Mucosa of descending colon (tissue), 3 donors: Measurements from ENCODE around the gene PEX14. TPM values are rescaled to one million over a fixed set of nuclear protein-coding genes. Genes with fewer than 3 reads are reported as not detected.

Source experiments
- ATAC-seq: fragments of 200-7000 bp; cut with Tn5 transposase; one replicate; pipeline ENCODE4 v1.9.1; 2020; ENCODE audit warnings: mild to moderate bottlenecking, moderate library complexity
- DNase-seq, 3 donors: peaks; one replicate each; pipeline ENCODE4 v3.0.0-alpha.2; 2020
- H3K36me3 ChIP-seq: fragments of 200-600 bp; one replicate; pipeline ENCODE4 v1.8.0; 2021; ENCODE audit warnings: low read depth, mild to moderate bottlenecking
- H3K4me1 ChIP-seq: fragments of 200-600 bp; one replicate; pipeline ENCODE4 v1.8.0; 2021; ENCODE audit warnings: low read depth, mild to moderate bottlenecking
- H3K4me3 ChIP-seq: fragments of 200-600 bp; one replicate; pipeline ENCODE4 v1.8.0; 2021; ENCODE audit warnings: mild to moderate bottlenecking
- H3K9me3 ChIP-seq: fragments of 200-600 bp; one replicate; pipeline ENCODE4 v1.8.0; 2021; ENCODE audit warnings: mild to moderate bottlenecking
- CTCF ChIP-seq: fragments of 200-600 bp; IDR thresholded peaks from one replicate; pipeline ENCODE4 v1.8.0; 2022; ENCODE audit warnings: antibody characterized with exemption, mild to moderate bottlenecking
- intact Hi-C, 2 donors: fragments of 100-400 bp; cut with DNase I in 1 of 2; cut with micrococcal nuclease in 1 of 2; formaldehyde crosslinking; loops; one replicate each; pipeline versions ENCODE4 v1.11.0 to v1.11.1; 2022; cut with DNase I, micrococcal nuclease
- total RNA-seq, 3 donors: library from RNA; stranded (reverse); fragmentation: NEBNext Ultra II Directional in 2 of 3; extraction: Animal tissue kit (Norgen Biotek cat#: 25700) in 2 of 3; gene quantifications; one replicate each; pipeline versions ENCODE4 v1.2.1 to v1.2.4, GENCODE V29; 2021 to 2023
- donor health status: DM: no; HTN: no; CAD: no; lungs with moderate emphysema.
- donor health status: DM: no; HTN: no; CAD: no.
- donor health status: DM: no; HTN: yes; CAD: no.

PEX14 gene
- total RNA-seq, 3 donors from 2014 or later = 18.9 to 23.8 (median 21.3) TPM

- intact Hi-C loops = no loop called here
- DNase-seq = no peak
- TF ChIP-seq CTCF = no peak
Measured at GRCh38 chr1:10615932-10616671, 141.4 kb downstream of the PEX14 start.

GRCh38 chr1:10616696-10617095 is 141.9 kb downstream of the PEX14 start:
- no peak overlapping the region for H3K4me3 ChIP-seq
- ATAC-seq = no peak
- TF ChIP-seq CTCF = no peak
- no peaks in the 10 kb centered on the region for H3K9me3 ChIP-seq
- H3K4me1 ChIP-seq = no peaks in the 10 kb centered on the region
- intact Hi-C loops = no loop called here
- no peaks in the 10 kb centered on the region for H3K36me3 ChIP-seq
- DNase-seq = no peak

More at GRCh38 chr1:10615932-10616671, 141.4 kb downstream of the PEX14 start:
- H3K9me3 ChIP-seq = no peaks in the 10 kb centered on the region
- no peak overlapping the region for H3K4me3 ChIP-seq
- no peaks in the 10 kb centered on the region for H3K36me3 ChIP-seq
- no peaks in the 10 kb centered on the region for H3K4me1 ChIP-seq
- ATAC-seq = no peak

- Histone ChIP-seq H3K4me3 (no peak overlapping the region), H3K9me3 (no peaks in the 10 kb centered on the region), H3K36me3 (no peaks in the 10 kb centered on the region), H3K4me1 (no peaks in the 10 kb centered on the region)
- intact Hi-C loops = no loop called here
- DNase-seq (no peak), ATAC-seq (no peak)
- TF ChIP-seq CTCF = no peak
Measured at GRCh38 chr1:10617318-10617717, 142.6 kb downstream of the PEX14 start.

- H3K4me1 ChIP-seq = no peaks in the 10 kb centered on the region
- no peaks in the 10 kb centered on the region for H3K9me3 ChIP-seq
- no peak for ATAC-seq
- intact Hi-C loops = no loop called here
- DNase-seq = no peak
- TF ChIP-seq CTCF = no peak
- no peak overlapping the region for H3K4me3 ChIP-seq
- H3K36me3 ChIP-seq = no peaks in the 10 kb centered on the region
Measured at GRCh38 chr1:10617931-10618885, 143.5 kb downstream of the PEX14 start.

GRCh38 chr1:10620776-10621175 is 146.0 kb downstream of the PEX14 start:
- ATAC-seq (no peak), DNase-seq (no peak)
- Histone ChIP-seq H3K36me3 (no peaks in the 10 kb centered on the region), H3K9me3 (no peaks in the 10 kb centered on the region), H3K4me3 (no peak overlapping the region), H3K4me1 (no peaks in the 10 kb centered on the region)
- TF ChIP-seq CTCF = no peak
- intact Hi-C loops = no loop called here
